Testis (tissue), 2 donors: ENCODE measurements around the gene CNNM2.

Experiments used
- POLR2A ChIP-seq: fragments of 450-650 bp; IDR thresholded peaks from one replicate; pipeline ENCODE4 v1.6.1; 2017; ENCODE audit warnings: antibody characterized with exemption, mild to moderate bottlenecking, moderate library complexity
- TF ChIP-seq, protein P1 (sequence below), 3 experiments: fragments of 450-650 bp in 2 of 3; fragments of 200-600 bp in 1 of 3; sonication (generic) in 1 of 3; IDR thresholded peaks; one replicate each; pipeline ENCODE4 v1.5.1; 2016 to 2019; ENCODE audit warnings: antibody characterized with exemption in 3 of 3, mild to moderate bottlenecking in 2 of 3, moderate library complexity in 1 of 3

DNA sequence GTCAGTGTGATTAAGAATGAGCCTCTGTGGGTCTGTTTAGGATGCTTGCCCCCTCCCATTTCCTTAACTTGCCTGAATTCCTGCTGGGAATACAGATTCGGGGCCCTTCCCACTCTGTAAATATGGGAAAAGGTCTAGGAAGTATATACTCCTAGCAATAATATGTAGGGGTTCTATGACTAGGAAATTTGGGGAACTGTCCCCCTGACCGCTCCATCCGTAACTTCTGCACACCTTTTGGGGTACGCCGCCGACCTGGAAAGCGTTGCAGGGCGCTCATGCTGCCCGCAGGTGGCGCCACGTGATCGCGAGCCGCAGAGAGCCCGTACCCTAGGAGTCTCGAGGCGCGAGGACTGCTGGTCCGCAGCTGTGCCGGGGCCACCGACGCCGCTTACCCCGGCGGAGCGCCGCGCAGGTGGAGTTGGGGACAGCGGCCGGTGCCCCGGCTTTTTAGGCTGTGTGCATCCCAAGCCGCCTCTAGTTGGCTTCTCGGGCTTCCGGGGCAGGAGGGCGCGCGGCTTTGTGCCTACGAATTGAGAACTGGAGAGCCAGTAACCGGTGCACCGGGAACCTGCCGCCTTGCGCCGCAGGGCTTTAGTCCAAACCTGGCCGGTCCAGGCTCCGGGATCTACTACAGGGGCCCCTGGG lies 656 bp upstream of the CNNM2 start:
- TF ChIP-seq, protein P1, sequence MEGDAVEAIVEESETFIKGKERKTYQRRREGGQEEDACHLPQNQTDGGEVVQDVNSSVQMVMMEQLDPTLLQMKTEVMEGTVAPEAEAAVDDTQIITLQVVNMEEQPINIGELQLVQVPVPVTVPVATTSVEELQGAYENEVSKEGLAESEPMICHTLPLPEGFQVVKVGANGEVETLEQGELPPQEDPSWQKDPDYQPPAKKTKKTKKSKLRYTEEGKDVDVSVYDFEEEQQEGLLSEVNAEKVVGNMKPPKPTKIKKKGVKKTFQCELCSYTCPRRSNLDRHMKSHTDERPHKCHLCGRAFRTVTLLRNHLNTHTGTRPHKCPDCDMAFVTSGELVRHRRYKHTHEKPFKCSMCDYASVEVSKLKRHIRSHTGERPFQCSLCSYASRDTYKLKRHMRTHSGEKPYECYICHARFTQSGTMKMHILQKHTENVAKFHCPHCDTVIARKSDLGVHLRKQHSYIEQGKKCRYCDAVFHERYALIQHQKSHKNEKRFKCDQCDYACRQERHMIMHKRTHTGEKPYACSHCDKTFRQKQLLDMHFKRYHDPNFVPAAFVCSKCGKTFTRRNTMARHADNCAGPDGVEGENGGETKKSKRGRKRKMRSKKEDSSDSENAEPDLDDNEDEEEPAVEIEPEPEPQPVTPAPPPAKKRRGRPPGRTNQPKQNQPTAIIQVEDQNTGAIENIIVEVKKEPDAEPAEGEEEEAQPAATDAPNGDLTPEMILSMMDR (IDR thresholded peaks at IDR 0.05): peak; percentile 96 to 97 (median 97)
- TF ChIP-seq POLR2A: no peak
